OCI-LY1 (cell line): ENCODE measurements around the gene IL3.

ENCODE experiments used
- H2AFZ ChIP-seq: fragments of 200-600 bp; sonication (generic), shearing (Covaris generic); 2 replicates; pipeline ENCODE4 v1.6.0; 2014; ENCODE audit warnings: antibody characterized with exemption, mild to moderate bottlenecking, low read length
- H3F3A ChIP-seq: fragments of 200-600 bp; sonication (generic), shearing (Covaris generic); 2 replicates; pipeline ENCODE4 v1.6.0; 2014; ENCODE audit warnings: mild to moderate bottlenecking, antibody characterized with exemption, low read length, moderate library complexity; ENCODE audit not compliant: insufficient read depth
- H3K27ac ChIP-seq: fragments of 200-600 bp; sonication (generic); 2 replicates; pipeline ENCODE4 v1.5.1; 2014; ENCODE audit warnings: low read length, mixed run types, mild to moderate bottlenecking, low read depth; ENCODE audit not compliant: poor library complexity, severe bottlenecking
- H3K27me3 ChIP-seq: fragments of 200-600 bp; sonication (generic); 2 replicates; pipeline ENCODE4 v1.6.0; 2014; ENCODE audit warnings: antibody characterized with exemption, mild to moderate bottlenecking, low read length, moderate library complexity; ENCODE audit not compliant: insufficient read depth
- H3K36me3 ChIP-seq: fragments of 200-600 bp; sonication (generic); 2 replicates; pipeline ENCODE4 v1.6.1; 2014; ENCODE audit warnings: mild to moderate bottlenecking, antibody characterized with exemption, low read length, moderate library complexity, mixed read lengths; ENCODE audit not compliant: insufficient read depth
- H3K4me1 ChIP-seq: fragments of 200-600 bp; sonication (generic); 2 replicates; pipeline ENCODE4 v1.5.1; 2014; ENCODE audit warnings: mild to moderate bottlenecking, low read length, moderate library complexity; ENCODE audit not compliant: insufficient read depth, severe bottlenecking
- H3K4me2 ChIP-seq: fragments of 200-600 bp; sonication (generic), shearing (Covaris generic); 2 replicates; pipeline ENCODE4 v1.6.1; 2014; ENCODE audit warnings: low read length
- H3K4me3 ChIP-seq: fragments of 200-600 bp; sonication (generic); 2 replicates; pipeline ENCODE4 v1.5.1; 2014; ENCODE audit warnings: low read length, low read depth, mild to moderate bottlenecking, mixed read lengths; ENCODE audit not compliant: poor library complexity, severe bottlenecking
- H3K79me2 ChIP-seq: fragments of 200-600 bp; shearing (Covaris generic); 2 replicates; pipeline ENCODE4 v1.6.1; 2016; ENCODE audit warnings: mixed run types, low read length, mixed read lengths; ENCODE audit not compliant: insufficient read depth
- H3K9ac ChIP-seq: fragments of 200-600 bp; sonication (generic), shearing (Covaris generic); 2 replicates; pipeline ENCODE4 v1.6.1; 2014; ENCODE audit warnings: mild to moderate bottlenecking, low read length, mixed read lengths
- H3K9me2 ChIP-seq: fragments of 200-600 bp; sonication (generic), shearing (Covaris generic); 2 replicates; pipeline ENCODE4 v1.6.1; 2014; ENCODE audit warnings: low read depth, mild to moderate bottlenecking, low read length, mixed read lengths
- H3K9me3 ChIP-seq: fragments of 200-600 bp; shearing (Covaris generic); 2 replicates; pipeline ENCODE4 v1.6.1; 2014; ENCODE audit warnings: low read length, mixed read lengths
- H4K20me1 ChIP-seq: fragments of 200-600 bp; sonication (generic), shearing (Covaris generic); 2 replicates; pipeline ENCODE4 v1.6.0; 2016; ENCODE audit warnings: mild to moderate bottlenecking, low read length; ENCODE audit not compliant: insufficient read depth
- EZH2 ChIP-seq: fragments of 200-600 bp; sonication (generic), shearing (Covaris generic); IDR thresholded peaks from 2 replicates; pipeline ENCODE4 v1.8.0; 2017; ENCODE audit warnings: borderline replicate concordance, mixed run types, mild to moderate bottlenecking, antibody characterized with exemption, low read length, moderate library complexity, mixed read lengths
- TF ChIP-seq, protein P1 (sequence below): fragments of 200-600 bp; sonication (generic), shearing (Covaris generic); IDR thresholded peaks from 2 replicates; pipeline ENCODE4 v1.5.1; 2017; ENCODE audit warnings: mild to moderate bottlenecking, antibody characterized with exemption, low read length, moderate library complexity, mixed read lengths

IL3 gene

DNA sequence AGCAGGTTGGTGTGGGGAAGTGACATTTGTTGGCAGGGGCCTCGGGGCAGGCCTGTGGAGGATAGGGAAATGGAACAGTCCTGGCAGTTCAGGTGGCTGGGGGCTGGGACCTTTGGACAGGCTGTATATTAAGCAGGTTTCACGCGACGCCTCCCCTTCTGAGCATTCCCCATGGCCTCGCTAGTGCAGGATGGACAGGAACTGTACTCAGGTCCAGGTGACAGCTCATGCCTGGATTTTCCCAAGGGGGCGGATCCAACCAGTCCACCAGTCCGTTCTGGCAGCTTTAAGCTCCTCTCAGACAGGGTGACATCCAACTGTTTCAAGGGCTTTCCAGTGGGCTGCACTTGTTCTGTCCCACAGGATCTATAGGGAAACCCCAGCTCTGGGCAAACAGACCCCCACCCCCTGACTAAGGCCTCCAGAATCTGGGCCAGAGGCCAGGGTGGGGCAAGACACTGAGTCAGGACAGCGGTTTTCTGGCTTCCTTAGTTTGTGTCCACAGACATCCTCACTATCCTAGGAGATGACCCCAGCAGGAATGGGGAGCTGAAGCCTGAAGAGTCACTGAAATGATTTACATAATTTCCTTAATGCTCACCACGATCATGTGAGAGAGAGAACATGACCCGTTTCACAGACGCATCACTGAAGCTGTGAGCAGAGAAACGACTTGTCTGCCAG lies 34.1 kb downstream of the IL3 start:
- Histone ChIP-seq H3K9me2 (no peaks in the 10 kb centered on the region), H3K9me3 (no peaks in the 10 kb centered on the region), H3K4me1 (no peaks in the 10 kb centered on the region), H3F3A (no peaks in the 10 kb centered on the region), H3K27ac (no peak overlapping the region), H4K20me1 (no peaks in the 10 kb centered on the region), H3K4me3 (no peak overlapping the region), H3K27me3 (no peaks in the 10 kb centered on the region; the same call in 1 of the 2 replicates), H2AFZ (no peak overlapping the region), H3K9ac (no peak overlapping the region), H3K36me3 (no peaks in the 10 kb centered on the region), H3K4me2 (no peak overlapping the region), H3K79me2 (no peaks in the 10 kb centered on the region)
- no peak for TF ChIP-seq EZH2
- TF ChIP-seq, protein P1, sequence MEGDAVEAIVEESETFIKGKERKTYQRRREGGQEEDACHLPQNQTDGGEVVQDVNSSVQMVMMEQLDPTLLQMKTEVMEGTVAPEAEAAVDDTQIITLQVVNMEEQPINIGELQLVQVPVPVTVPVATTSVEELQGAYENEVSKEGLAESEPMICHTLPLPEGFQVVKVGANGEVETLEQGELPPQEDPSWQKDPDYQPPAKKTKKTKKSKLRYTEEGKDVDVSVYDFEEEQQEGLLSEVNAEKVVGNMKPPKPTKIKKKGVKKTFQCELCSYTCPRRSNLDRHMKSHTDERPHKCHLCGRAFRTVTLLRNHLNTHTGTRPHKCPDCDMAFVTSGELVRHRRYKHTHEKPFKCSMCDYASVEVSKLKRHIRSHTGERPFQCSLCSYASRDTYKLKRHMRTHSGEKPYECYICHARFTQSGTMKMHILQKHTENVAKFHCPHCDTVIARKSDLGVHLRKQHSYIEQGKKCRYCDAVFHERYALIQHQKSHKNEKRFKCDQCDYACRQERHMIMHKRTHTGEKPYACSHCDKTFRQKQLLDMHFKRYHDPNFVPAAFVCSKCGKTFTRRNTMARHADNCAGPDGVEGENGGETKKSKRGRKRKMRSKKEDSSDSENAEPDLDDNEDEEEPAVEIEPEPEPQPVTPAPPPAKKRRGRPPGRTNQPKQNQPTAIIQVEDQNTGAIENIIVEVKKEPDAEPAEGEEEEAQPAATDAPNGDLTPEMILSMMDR = no peak

DNA sequence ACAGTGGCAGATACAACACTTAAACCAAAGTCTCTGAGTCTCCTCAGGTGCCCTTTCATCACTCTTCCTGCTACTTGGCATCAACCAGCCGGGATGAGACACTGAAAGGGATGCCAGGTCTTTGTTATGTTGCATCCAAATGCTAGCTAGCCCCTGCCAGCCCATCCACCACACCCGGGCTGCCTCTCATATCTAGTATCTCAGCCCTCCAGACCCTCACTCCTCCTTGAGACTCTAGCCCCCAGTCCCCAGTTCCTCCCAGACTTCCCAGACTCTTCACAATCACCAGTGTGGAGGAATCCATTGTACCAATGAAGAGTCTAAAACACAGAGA lies 34.6 kb downstream of the IL3 start:
- H3K4me1 ChIP-seq = no peaks in the 10 kb centered on the region
- H3K27me3 ChIP-seq = no peaks in the 10 kb centered on the region; the same call in 1 of the 2 replicates
- H3K27ac ChIP-seq = no peak overlapping the region
- no peaks in the 10 kb centered on the region for H3F3A ChIP-seq
- H3K9me2 ChIP-seq = no peaks in the 10 kb centered on the region
- no peak overlapping the region for H3K9ac ChIP-seq
- TF ChIP-seq EZH2 = no peak
- TF ChIP-seq, protein P1 = no peak
- H3K4me2 ChIP-seq = no peak overlapping the region
- H2AFZ ChIP-seq = no peak overlapping the region
- no peaks in the 10 kb centered on the region for H3K79me2 ChIP-seq
- no peaks in the 10 kb centered on the region for H4K20me1 ChIP-seq
- H3K9me3 ChIP-seq = no peaks in the 10 kb centered on the region
- no peaks in the 10 kb centered on the region for H3K36me3 ChIP-seq
- no peak overlapping the region for H3K4me3 ChIP-seq

DNA sequence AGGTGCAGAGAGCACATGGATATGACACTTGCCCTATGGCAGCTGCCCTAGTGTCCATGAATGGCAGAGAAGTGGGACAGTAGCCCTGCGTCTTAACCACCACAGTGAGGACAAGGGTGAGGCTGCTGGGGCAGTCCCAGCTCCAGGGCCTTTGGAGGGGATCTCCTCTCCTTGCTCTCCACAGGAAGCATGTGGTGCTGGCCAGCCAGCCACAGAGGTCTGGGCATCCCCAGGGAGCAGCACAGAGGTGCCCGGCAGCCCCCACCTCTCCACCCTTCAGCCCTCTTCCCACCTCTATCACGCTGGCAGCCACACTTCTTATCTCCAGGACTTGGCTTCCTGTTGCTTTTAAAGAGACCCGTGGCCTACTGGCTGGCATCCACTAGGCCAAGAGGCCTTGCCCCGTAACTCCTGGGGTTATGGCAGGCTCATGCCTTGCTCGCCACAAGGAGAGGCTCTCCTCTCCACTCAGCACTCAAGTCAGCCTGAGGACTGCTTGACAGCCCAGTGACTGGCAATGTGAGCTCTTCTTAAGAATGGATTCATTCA lies 35.0 kb downstream of the IL3 start:
- Histone ChIP-seq H3K36me3 (no peaks in the 10 kb centered on the region), H3K4me3 (no peak overlapping the region), H3K9me3 (no peaks in the 10 kb centered on the region), H2AFZ (no peak overlapping the region), H3K27ac (no peak overlapping the region), H3K4me1 (no peaks in the 10 kb centered on the region), H4K20me1 (no peaks in the 10 kb centered on the region), H3K9me2 (no peaks in the 10 kb centered on the region), H3F3A (no peaks in the 10 kb centered on the region), H3K9ac (no peak overlapping the region), H3K27me3 (no peaks in the 10 kb centered on the region; the same call in 1 of the 2 replicates), H3K4me2 (no peak overlapping the region), H3K79me2 (no peaks in the 10 kb centered on the region)
- no peak for TF ChIP-seq EZH2
- TF ChIP-seq, protein P1 = no peak
